AG04449 (cell line): ENCODE results near the gene EEFSEC.

Experiments used
- CTCF ChIA-PET: fragments of 350-600 bp; formaldehyde crosslinking; extraction: SDS; loops from one replicate; lab custom pipeline; 2021; ENCODE audit warnings: antibody characterized with exemption; lab: Yijun Ruan, JAX
- POLR2A ChIA-PET: fragments of 400-600, 350-600 bp; formaldehyde crosslinking; extraction: SDS; loops from one replicate; lab custom pipeline; 2020; ENCODE audit warnings: antibody characterized with exemption, inconsistent platforms; lab: Yijun Ruan, JAX
- DNase-seq: peaks from one replicate; pipeline ENCODE4 v3.0.0-alpha.2; 2010; ENCODE audit warnings: low read depth, low spot score
- H3K4me3 ChIP-seq: 2 replicates; pipeline ENCODE4 v1.5.1; 2011; ENCODE audit warnings: low read depth, mild to moderate bottlenecking, control low read depth, low read length
- TF ChIP-seq, protein P1 (sequence below): IDR thresholded peaks from one replicate; pipeline ENCODE4 v1.5.1; 2011; ENCODE audit warnings: mild to moderate bottlenecking, moderate library complexity, low read length, control low read depth, inconsistent platforms; ENCODE audit not compliant: insufficient read depth; ENCODE audit errors: missing control alignments

EEFSEC gene

GRCh38 chr3:128197855-128198254 lies 44.6 kb downstream of the EEFSEC start:
- CTCF ChIA-PET = interaction anchor here (1.1 kb wide), 1 partner anchor 12 kb away, joined by 3 read pairs; no protein-coding TSS in a partner anchor
- POLR2A ChIA-PET = no interaction called here
- TF ChIP-seq, protein P1, sequence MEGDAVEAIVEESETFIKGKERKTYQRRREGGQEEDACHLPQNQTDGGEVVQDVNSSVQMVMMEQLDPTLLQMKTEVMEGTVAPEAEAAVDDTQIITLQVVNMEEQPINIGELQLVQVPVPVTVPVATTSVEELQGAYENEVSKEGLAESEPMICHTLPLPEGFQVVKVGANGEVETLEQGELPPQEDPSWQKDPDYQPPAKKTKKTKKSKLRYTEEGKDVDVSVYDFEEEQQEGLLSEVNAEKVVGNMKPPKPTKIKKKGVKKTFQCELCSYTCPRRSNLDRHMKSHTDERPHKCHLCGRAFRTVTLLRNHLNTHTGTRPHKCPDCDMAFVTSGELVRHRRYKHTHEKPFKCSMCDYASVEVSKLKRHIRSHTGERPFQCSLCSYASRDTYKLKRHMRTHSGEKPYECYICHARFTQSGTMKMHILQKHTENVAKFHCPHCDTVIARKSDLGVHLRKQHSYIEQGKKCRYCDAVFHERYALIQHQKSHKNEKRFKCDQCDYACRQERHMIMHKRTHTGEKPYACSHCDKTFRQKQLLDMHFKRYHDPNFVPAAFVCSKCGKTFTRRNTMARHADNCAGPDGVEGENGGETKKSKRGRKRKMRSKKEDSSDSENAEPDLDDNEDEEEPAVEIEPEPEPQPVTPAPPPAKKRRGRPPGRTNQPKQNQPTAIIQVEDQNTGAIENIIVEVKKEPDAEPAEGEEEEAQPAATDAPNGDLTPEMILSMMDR = no peak
- DNase-seq = no peak
- H3K4me3 ChIP-seq = no peak overlapping the region

DNA sequence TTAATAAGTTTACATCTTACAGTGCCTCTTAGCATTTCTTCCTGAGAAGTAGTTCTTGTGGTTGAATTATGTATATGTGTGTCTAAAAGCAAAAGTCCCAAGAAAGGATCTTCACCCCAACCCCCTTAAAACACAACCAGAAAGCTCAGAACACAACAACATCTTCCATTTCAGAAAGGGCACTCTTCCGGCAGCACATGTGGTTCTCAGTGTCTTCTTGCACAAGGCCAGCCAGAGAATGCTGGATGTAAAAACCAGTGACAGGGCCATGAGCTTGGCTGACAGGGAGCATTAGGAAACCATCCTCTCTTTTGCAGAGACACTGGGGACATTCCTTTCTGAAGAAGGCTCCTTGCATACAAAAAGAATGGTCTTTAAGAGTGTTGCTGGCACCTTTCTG lies 45.0 kb downstream of the EEFSEC start:
- ChIA-PET CTCF (no interaction called here), POLR2A (no interaction called here)

DNA sequence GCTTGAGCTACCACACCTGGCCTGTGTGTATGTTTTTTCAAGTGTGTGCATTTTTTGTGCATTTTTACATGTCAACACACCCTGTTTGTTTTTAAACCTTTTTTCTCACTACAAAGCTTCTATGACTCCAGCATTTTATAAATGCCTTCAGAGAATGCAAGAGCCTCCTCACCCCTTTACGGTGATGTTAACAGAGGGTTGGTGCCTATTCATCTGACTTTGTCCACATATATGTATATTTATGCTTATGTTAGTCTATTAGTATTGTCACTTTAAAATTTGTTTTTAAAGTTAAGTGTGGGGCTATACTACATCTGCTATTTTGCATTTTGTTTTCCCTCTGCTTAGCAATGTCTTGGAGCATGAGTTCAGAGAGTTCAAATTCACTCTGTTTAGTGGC lies 45.8 kb downstream of the EEFSEC start:
- ChIA-PET POLR2A (no interaction called here), CTCF (no interaction called here)
- TF ChIP-seq, protein P1 = no peak
- DNase-seq = no peak
- H3K4me3 ChIP-seq = no peak overlapping the region

More for the DNA sequence above, 45.0 kb downstream of the EEFSEC start:
- TF ChIP-seq, protein P1 = no peak
- H3K4me3 ChIP-seq = no peak overlapping the region
- DNase-seq = no peak

GRCh38 chr3:128201158-128201755 lies 48.0 kb downstream of the EEFSEC start:
- DNase-seq = no peak
- TF ChIP-seq, protein P1 = no peak
- no peak overlapping the region for H3K4me3 ChIP-seq
- ChIA-PET CTCF (interaction anchor here (1.0 to 1.3 kb wide), 3 partner anchors 25 to 407 kb away, joined by 3 to 4 read pairs (median 4); no protein-coding TSS in a partner anchor), POLR2A (no interaction called here)

GRCh38 chr3:128203169-128203568 lies 49.9 kb downstream of the EEFSEC start:
- no peak for DNase-seq
- POLR2A ChIA-PET = no interaction called here
- TF ChIP-seq, protein P1 = no peak
- CTCF ChIA-PET = interaction anchor here (1.2 kb wide), 1 partner anchor 23 kb away, joined by 3 read pairs; no protein-coding TSS in a partner anchor
- no peak overlapping the region for H3K4me3 ChIP-seq

DNA sequence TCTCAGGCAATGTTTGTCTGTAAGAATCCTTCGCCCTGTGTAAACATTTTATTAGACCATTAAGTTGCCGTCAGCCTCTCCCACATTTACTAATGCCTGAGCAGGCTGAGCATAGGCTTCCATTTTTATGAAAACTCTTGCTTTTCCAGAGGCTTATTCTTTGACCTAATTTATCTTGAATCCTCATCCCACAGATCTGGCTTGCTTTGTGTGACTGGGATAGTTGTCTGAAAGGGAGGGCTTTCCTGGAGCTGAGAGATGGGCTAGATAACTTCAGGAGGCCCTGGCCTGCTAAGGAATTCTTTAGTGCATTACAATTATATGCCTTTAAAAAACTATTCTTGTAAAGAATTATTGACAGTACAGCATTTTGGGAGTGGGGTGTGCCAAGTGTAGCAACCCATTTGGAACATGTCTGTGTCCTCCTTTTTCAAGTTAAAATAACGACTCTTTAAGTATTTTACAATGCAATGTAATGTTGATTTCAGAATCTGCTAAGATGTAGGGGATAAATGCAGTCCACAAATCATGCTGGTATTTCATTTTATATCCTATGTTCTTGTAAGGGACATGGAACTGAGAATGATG lies 52.4 kb downstream of the EEFSEC start:
- DNase-seq = no peak
- TF ChIP-seq, protein P1 = no peak
- POLR2A ChIA-PET = no interaction called here
- CTCF ChIA-PET = no interaction called here
- no peak overlapping the region for H3K4me3 ChIP-seq
